ENCODE data around the gene CRMP1. TPM values are rescaled to one million over a fixed set of nuclear protein-coding genes. Genes with fewer than 3 reads are reported as not detected.
A peak's percentile ranks its signal among the peaks of the same experiment; 100 is the strongest.

The CRMP1 gene
- total RNA-seq, 1 donor from 2014 or later: 67.4 TPM

DNA sequence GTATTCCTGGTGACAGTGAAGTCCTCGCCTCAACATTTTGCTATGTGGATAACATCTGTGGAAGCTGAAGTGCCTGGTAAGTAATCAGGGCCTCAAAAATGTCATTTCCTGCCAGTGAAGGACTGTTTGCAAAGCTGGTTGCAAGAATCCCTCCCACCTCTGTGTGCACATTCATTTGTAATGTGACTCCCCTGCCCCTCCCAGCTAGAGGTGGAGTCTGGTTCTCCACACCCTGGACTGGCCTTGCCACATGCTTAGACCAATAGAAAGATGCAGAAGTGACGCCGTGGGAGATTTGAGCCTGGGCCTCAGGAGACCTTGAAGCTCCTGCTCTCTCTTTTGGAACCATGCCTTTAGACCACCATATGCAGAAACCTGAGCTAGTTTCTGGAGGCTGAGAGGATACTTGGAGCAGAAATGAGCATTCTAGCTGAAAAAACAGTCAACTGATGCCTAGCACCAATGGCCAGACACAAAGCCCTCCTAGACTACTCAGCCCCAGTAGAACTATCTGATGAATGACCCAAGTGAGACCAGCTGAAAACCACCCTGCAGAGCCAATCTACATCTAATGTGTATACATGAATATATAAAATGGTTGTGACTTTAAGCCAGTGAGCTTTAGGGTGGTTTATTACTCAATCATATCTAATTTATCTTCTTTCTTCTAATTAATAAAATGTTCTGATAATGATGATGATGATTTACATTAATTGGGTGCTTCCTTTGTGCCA, 47.8 kb upstream of the CRMP1 start:
- no peak overlapping the region for H2AFZ ChIP-seq (ENCODE audit: low read depth, low read length)
- no peak overlapping the region for H3K27ac ChIP-seq (ENCODE audit: low read depth, low read length)
- H3K4me2 ChIP-seq (ENCODE audit: low read length): no peak overlapping the region
- no peaks in the 10 kb centered on the region for H3K4me1 ChIP-seq (ENCODE audit: insufficient read depth, low read length)
- H4K20me1 ChIP-seq (ENCODE audit: insufficient read depth, low read length): no peaks in the 10 kb centered on the region
- peaks cover 5% of the 10 kb centered on the region for H3K27me3 ChIP-seq (ENCODE audit: insufficient read depth, low read length)
- peak overlapping the region; percentile 28 for H3K27ac Mint-ChIP-seq (ENCODE audit: unreplicated experiment)
- peaks cover 2% of the 10 kb centered on the region for H3K36me3 Mint-ChIP-seq (ENCODE audit: low read depth, unreplicated experiment)
- H3K9me3 ChIP-seq (ENCODE audit: insufficient read depth, low read depth, low read length): no peaks in the 10 kb centered on the region
- H3K9ac ChIP-seq (ENCODE audit: low read length): no peak overlapping the region
- no peak for TF ChIP-seq EZH2 (IDR thresholded peaks at IDR 0.05; ENCODE audit: insufficient read depth, low read length)
- TF ChIP-seq, protein P1, sequence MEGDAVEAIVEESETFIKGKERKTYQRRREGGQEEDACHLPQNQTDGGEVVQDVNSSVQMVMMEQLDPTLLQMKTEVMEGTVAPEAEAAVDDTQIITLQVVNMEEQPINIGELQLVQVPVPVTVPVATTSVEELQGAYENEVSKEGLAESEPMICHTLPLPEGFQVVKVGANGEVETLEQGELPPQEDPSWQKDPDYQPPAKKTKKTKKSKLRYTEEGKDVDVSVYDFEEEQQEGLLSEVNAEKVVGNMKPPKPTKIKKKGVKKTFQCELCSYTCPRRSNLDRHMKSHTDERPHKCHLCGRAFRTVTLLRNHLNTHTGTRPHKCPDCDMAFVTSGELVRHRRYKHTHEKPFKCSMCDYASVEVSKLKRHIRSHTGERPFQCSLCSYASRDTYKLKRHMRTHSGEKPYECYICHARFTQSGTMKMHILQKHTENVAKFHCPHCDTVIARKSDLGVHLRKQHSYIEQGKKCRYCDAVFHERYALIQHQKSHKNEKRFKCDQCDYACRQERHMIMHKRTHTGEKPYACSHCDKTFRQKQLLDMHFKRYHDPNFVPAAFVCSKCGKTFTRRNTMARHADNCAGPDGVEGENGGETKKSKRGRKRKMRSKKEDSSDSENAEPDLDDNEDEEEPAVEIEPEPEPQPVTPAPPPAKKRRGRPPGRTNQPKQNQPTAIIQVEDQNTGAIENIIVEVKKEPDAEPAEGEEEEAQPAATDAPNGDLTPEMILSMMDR (IDR thresholded peaks at IDR 0.05; ENCODE audit: insufficient read depth, low read depth, low read length): no peak
- FAIRE-seq (no peak), DNase-seq (ENCODE audit: low read depth) (peak; percentile 7)
- H3K79me2 ChIP-seq (ENCODE audit: insufficient read depth, low read length): no peaks in the 10 kb centered on the region
- H3K36me3 ChIP-seq (ENCODE audit: insufficient read depth, low read length): no peaks in the 10 kb centered on the region
- peaks cover 21% of the 10 kb centered on the region for H3K4me1 Mint-ChIP-seq (ENCODE audit: low read depth, unreplicated experiment)
- no peak overlapping the region for H3K4me3 Mint-ChIP-seq (ENCODE audit: unreplicated experiment)
- H3K9me3 Mint-ChIP-seq (ENCODE audit: unreplicated experiment): peaks cover 4% of the 10 kb centered on the region
- H3K27me3 Mint-ChIP-seq (ENCODE audit: low read depth, unreplicated experiment): peaks cover 23% of the 10 kb centered on the region
- H3K4me3 ChIP-seq (ENCODE audit: insufficient read depth, low read depth, low read length): no peak overlapping the region

DNA sequence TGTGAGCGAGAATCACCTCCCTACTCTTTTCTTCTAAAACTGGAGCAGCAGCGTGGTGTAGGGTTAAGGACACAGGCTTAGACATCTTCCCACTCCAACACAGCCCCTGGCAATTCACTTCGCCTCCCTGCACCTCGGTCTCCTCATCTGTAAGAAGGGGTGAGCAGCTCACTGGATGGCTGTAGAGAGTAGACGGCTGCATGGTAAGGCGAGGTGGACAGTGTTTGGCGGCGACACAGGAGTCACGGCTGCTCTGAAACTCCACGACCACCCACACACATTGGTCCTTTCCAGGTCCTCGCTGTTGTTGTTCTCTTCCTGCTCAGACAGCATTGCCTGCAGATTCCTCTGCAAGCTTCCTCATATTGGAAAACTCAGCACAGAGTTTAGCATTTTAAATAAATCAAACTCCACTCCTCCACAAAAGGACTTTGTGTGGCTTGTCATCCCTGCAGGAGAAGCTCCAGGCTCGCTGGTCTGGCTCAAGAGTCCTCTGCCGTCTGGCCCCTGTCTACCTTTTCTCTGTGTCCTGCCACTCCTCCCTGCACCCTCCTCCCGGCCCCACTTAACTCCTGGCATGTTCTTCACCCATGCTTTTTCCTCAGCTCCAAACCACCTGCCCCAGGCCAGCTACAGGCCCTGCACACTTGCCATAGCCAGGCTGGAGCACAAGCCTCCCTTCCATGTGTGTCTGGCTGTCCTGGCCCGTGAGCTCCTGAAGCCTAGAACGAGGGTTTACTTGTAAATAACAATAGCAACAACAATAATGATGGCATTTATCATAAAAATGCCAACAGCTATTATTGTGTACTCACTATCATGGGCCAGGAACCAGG, 41.3 kb upstream of the CRMP1 start:
- H4K20me1 ChIP-seq (ENCODE audit: insufficient read depth, low read length): no peaks in the 10 kb centered on the region
- H3K4me3 ChIP-seq (ENCODE audit: insufficient read depth, low read depth, low read length): no peak overlapping the region
- no peak overlapping the region for H3K27ac ChIP-seq (ENCODE audit: low read depth, low read length)
- Mint-ChIP-seq H3K36me3 (ENCODE audit: low read depth, unreplicated experiment) (no peaks in the 10 kb centered on the region), H3K27me3 (ENCODE audit: low read depth, unreplicated experiment) (peaks cover 55% of the 10 kb centered on the region), H3K9me3 (ENCODE audit: unreplicated experiment) (no peaks in the 10 kb centered on the region), H3K27ac (ENCODE audit: unreplicated experiment) (no peak overlapping the region), H3K4me3 (ENCODE audit: unreplicated experiment) (no peak overlapping the region), H3K4me1 (ENCODE audit: low read depth, unreplicated experiment) (peaks cover 2% of the 10 kb centered on the region)
- H3K9me3 ChIP-seq (ENCODE audit: insufficient read depth, low read depth, low read length): no peaks in the 10 kb centered on the region
- no peaks in the 10 kb centered on the region for H3K79me2 ChIP-seq (ENCODE audit: insufficient read depth, low read length)
- no peaks in the 10 kb centered on the region for H3K36me3 ChIP-seq (ENCODE audit: insufficient read depth, low read length)
- H3K27me3 ChIP-seq (ENCODE audit: insufficient read depth, low read length): peaks cover 14% of the 10 kb centered on the region
- no peak overlapping the region for H3K9ac ChIP-seq (ENCODE audit: low read length)
- DNase-seq (ENCODE audit: low read depth) (no peak), FAIRE-seq (no peak)
- no peaks in the 10 kb centered on the region for H3K4me1 ChIP-seq (ENCODE audit: insufficient read depth, low read length)
- TF ChIP-seq, protein P1 (IDR thresholded peaks at IDR 0.05; ENCODE audit: insufficient read depth, low read depth, low read length): no peak
- TF ChIP-seq EZH2 (IDR thresholded peaks at IDR 0.05; ENCODE audit: insufficient read depth, low read length): no peak
- no peak overlapping the region for H2AFZ ChIP-seq (ENCODE audit: low read depth, low read length)
- no peak overlapping the region for H3K4me2 ChIP-seq (ENCODE audit: low read length)
